Astrocyte (in vitro differentiated cells and primary cell): Measurements from ENCODE around the gene SHISA3. TPM values are rescaled to one million over a fixed set of nuclear protein-coding genes. Genes with fewer than 3 reads are reported as not detected.
A peak's percentile ranks its signal among the peaks of the same experiment; 100 is the strongest.

ENCODE experiments used
- DNase-seq: peaks from one replicate; pipeline ENCODE4 v3.0.0-alpha.2; 2010; ENCODE audit warnings: low read depth
- FAIRE-seq: peaks from 2 replicates; lab custom pipeline; 2011; peaks lifted over from hg19 to GRCh38; lab: Jason Lieb, UNC
- H2AFZ ChIP-seq: 2 replicates; pipeline ENCODE4 v1.6.0; 2012; ENCODE audit warnings: low read depth, low read length, inconsistent platforms
- H3K27ac ChIP-seq: 2 replicates; pipeline ENCODE4 v1.5.1; 2011; ENCODE audit warnings: low read depth, low read length, inconsistent platforms
- H3K27me3 ChIP-seq: 2 replicates; pipeline ENCODE4 v1.6.0; 2011; ENCODE audit warnings: low read length, inconsistent platforms; ENCODE audit not compliant: insufficient read depth
- H3K36me3 ChIP-seq: 2 replicates; pipeline ENCODE4 v1.5.1; 2011; ENCODE audit warnings: low read length, inconsistent platforms; ENCODE audit not compliant: insufficient read depth
- H3K4me1 ChIP-seq: 2 replicates; pipeline ENCODE4 v1.5.1; 2011; ENCODE audit warnings: low read length, inconsistent platforms; ENCODE audit not compliant: insufficient read depth
- H3K4me2 ChIP-seq: 2 replicates; pipeline ENCODE4 v1.6.0; 2012; ENCODE audit warnings: low read length, inconsistent platforms
- H3K4me3 ChIP-seq: 2 replicates; pipeline ENCODE4 v1.5.1; 2011; ENCODE audit warnings: low read depth, mild to moderate bottlenecking, low read length, inconsistent platforms; ENCODE audit not compliant: insufficient read depth
- H3K79me2 ChIP-seq: 2 replicates; pipeline ENCODE4 v1.6.0; 2012; ENCODE audit warnings: mild to moderate bottlenecking, low read length, inconsistent platforms; ENCODE audit not compliant: insufficient read depth
- H3K9ac ChIP-seq: 2 replicates; pipeline ENCODE4 v1.6.0; 2012; ENCODE audit warnings: mild to moderate bottlenecking, low read length, inconsistent platforms
- H3K9me3 ChIP-seq: 2 replicates; pipeline ENCODE4 v1.5.1; 2012; ENCODE audit warnings: low read depth, mild to moderate bottlenecking, low read length, inconsistent platforms; ENCODE audit not compliant: insufficient read depth
- H4K20me1 ChIP-seq: 2 replicates; pipeline ENCODE4 v1.6.0; 2012; ENCODE audit warnings: low read length, inconsistent platforms; ENCODE audit not compliant: insufficient read depth
- H3K27ac Mint-ChIP-seq: one replicate; pipeline ENCODE4 v1.8.0; 2021; ENCODE audit warnings: mild to moderate bottlenecking, mixed read lengths; ENCODE audit not compliant: unreplicated experiment
- H3K27me3 Mint-ChIP-seq: one replicate; pipeline ENCODE4 v1.8.0; 2021; ENCODE audit warnings: low read depth, mixed read lengths; ENCODE audit not compliant: unreplicated experiment
- H3K36me3 Mint-ChIP-seq: one replicate; pipeline ENCODE4 v1.8.0; 2021; ENCODE audit warnings: low read depth, mixed read lengths; ENCODE audit not compliant: unreplicated experiment
- H3K4me1 Mint-ChIP-seq: one replicate; pipeline ENCODE4 v1.8.0; 2021; ENCODE audit warnings: low read depth, mixed read lengths; ENCODE audit not compliant: unreplicated experiment
- H3K4me3 Mint-ChIP-seq: one replicate; pipeline ENCODE4 v1.8.0; 2021; ENCODE audit warnings: mild to moderate bottlenecking, moderate library complexity, mixed read lengths; ENCODE audit not compliant: unreplicated experiment
- H3K9me3 Mint-ChIP-seq: one replicate; pipeline ENCODE4 v1.8.0; 2021; ENCODE audit warnings: mild to moderate bottlenecking, mixed read lengths; ENCODE audit not compliant: unreplicated experiment
- EZH2 ChIP-seq: IDR thresholded peaks from 2 replicates; pipeline ENCODE4 v1.6.1; 2012; ENCODE audit warnings: mild to moderate bottlenecking, low read length, inconsistent platforms; ENCODE audit not compliant: insufficient read depth
- total RNA-seq: library from RNA; stranded (reverse); gene quantifications from 2 replicates; pipeline ENCODE4 v1.2.1, GENCODE V29; 2021
- TF ChIP-seq, protein P1 (sequence below): IDR thresholded peaks from 2 replicates; pipeline ENCODE4 v1.5.1; 2011; ENCODE audit warnings: low read depth, mild to moderate bottlenecking, inconsistent platforms, low read length, moderate library complexity; ENCODE audit not compliant: insufficient read depth

The SHISA3 gene
- total RNA-seq, 1 donor from 2014 or later: not detected

DNA sequence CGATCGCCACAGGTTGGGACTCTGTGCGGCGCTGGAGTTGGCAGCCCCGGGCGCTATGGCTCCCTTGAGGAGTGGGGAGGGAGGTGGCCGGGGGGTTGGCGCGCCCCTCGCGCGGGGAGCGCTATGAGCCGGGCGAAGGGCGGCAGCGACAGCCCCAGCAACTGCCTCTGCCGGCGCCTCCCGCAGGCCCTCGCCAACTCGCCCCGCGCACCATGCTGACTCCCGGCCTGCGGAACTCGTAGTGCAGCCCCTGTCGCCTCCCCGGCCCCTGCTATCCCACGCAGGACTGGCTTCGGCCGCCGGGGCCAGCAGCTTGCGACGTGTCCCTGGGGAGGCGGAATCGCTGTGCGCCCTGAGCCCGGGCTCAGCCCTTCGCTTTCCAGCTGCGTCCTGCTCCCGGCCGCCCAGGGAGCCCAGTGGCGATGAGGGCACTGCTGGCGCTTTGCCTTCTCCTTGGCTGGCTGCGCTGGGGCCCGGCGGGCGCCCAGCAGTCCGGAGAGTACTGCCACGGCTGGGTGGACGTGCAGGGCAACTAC, 415 bp downstream of the SHISA3 start:
- H2AFZ ChIP-seq: peak overlapping the region; percentile 83
- peak overlapping the region; percentile 86 for H3K4me2 ChIP-seq
- TF ChIP-seq, protein P1, sequence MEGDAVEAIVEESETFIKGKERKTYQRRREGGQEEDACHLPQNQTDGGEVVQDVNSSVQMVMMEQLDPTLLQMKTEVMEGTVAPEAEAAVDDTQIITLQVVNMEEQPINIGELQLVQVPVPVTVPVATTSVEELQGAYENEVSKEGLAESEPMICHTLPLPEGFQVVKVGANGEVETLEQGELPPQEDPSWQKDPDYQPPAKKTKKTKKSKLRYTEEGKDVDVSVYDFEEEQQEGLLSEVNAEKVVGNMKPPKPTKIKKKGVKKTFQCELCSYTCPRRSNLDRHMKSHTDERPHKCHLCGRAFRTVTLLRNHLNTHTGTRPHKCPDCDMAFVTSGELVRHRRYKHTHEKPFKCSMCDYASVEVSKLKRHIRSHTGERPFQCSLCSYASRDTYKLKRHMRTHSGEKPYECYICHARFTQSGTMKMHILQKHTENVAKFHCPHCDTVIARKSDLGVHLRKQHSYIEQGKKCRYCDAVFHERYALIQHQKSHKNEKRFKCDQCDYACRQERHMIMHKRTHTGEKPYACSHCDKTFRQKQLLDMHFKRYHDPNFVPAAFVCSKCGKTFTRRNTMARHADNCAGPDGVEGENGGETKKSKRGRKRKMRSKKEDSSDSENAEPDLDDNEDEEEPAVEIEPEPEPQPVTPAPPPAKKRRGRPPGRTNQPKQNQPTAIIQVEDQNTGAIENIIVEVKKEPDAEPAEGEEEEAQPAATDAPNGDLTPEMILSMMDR: no peak
- TF ChIP-seq EZH2: no peak
- H3K9me3 ChIP-seq: no peaks in the 10 kb centered on the region
- Mint-ChIP-seq H3K4me3 (peak overlapping the region; percentile 82), H3K4me1 (peaks cover 2% of the 10 kb centered on the region), H3K36me3 (no peaks in the 10 kb centered on the region), H3K9me3 (no peaks in the 10 kb centered on the region), H3K27ac (no peak overlapping the region), H3K27me3 (peaks cover 62% of the 10 kb centered on the region)
- peak overlapping the region; percentile 53 for H3K4me3 ChIP-seq
- H4K20me1 ChIP-seq: no peaks in the 10 kb centered on the region
- H3K27ac ChIP-seq: no peak overlapping the region
- peaks cover 18% of the 10 kb centered on the region for H3K4me1 ChIP-seq
- H3K9ac ChIP-seq: no peak overlapping the region
- H3K79me2 ChIP-seq: no peaks in the 10 kb centered on the region
- FAIRE-seq: no peak
- peaks cover 49% of the 10 kb centered on the region for H3K27me3 ChIP-seq
- DNase-seq: peak; percentile 12
- H3K36me3 ChIP-seq: no peaks in the 10 kb centered on the region

DNA sequence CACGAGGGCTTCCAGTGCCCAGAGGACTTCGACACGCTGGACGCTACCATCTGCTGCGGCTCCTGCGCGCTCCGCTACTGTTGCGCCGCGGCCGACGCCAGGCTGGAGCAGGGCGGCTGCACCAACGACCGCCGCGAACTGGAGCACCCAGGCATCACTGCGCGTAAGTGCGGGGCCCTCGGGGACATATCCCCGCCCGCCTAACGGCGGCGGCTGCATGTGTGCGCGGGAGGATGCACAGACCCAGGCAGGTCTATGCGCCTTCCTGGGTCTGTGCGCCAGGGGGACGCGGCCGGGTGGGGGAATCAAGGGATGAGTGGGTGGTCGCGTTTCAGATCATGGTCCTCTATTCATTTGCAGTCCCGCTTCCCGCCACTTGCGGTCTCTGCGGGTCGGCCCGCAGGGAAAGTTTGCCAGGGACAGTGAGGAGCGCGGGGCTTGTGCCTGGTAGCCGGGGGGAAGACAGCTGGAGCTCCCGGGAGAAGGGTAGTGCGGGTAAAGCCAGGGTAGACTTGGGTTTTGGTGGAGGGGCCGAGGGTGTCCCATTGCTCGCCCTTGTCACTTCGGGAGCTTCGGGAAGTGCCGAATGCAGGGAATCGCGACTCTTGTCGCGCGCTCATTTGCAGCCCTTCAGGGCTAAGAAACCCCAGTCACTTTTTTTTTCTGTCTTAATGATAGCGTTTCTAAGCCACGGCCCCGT, 1.0 kb downstream of the SHISA3 start:
- Histone ChIP-seq H3K4me1 (peaks cover 18% of the 10 kb centered on the region), H3K27ac (no peak overlapping the region), H3K27me3 (peaks cover 49% of the 10 kb centered on the region), H3K9ac (no peak overlapping the region), H2AFZ (peak overlapping the region; percentile 83), H3K36me3 (no peaks in the 10 kb centered on the region), H3K4me2 (peak overlapping the region; percentile 86), H3K9me3 (no peaks in the 10 kb centered on the region), H4K20me1 (no peaks in the 10 kb centered on the region), H3K79me2 (no peaks in the 10 kb centered on the region), H3K4me3 (peak overlapping the region; percentile 53)
- TF ChIP-seq EZH2: peak; percentile 48
- TF ChIP-seq, protein P1: no peak
- Mint-ChIP-seq H3K9me3 (no peaks in the 10 kb centered on the region), H3K36me3 (no peaks in the 10 kb centered on the region), H3K4me3 (peak overlapping the region; percentile 78), H3K4me1 (peaks cover 2% of the 10 kb centered on the region), H3K27ac (no peak overlapping the region), H3K27me3 (peaks cover 62% of the 10 kb centered on the region)
- DNase-seq (peak; percentile 17), FAIRE-seq (no peak)

DNA sequence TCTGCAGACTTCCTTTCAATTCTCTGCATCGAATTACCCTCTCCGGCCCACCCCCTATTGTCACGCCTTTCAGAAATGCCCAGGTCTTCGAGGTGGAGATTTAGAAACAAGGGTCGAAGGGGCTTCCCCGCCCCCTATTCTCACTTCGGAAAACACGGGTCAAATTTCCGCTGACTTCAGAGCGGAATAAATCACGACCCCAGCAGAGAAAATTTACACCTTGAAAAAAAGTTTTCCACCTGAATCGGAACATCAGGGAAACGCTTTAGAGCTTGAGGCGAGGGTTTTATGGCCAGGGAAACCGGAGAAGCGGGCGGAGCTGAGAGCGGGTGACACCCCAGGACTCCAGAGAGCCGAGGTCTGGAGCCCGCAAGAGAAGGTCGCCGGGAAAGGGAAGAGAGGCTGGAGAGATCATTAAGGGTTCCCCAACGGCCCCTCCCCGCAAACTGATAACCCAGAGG, 1.6 kb downstream of the SHISA3 start:
- Histone ChIP-seq H3K36me3 (no peaks in the 10 kb centered on the region), H3K4me2 (peak overlapping the region; percentile 86), H3K9me3 (no peaks in the 10 kb centered on the region), H3K79me2 (no peaks in the 10 kb centered on the region), H3K27me3 (peaks cover 49% of the 10 kb centered on the region), H2AFZ (peak overlapping the region; percentile 83), H3K4me1 (peaks cover 18% of the 10 kb centered on the region), H3K4me3 (peak overlapping the region; percentile 53), H4K20me1 (no peaks in the 10 kb centered on the region), H3K9ac (no peak overlapping the region), H3K27ac (no peak overlapping the region)
- DNase-seq (no peak), FAIRE-seq (no peak)
- no peaks in the 10 kb centered on the region for H3K36me3 Mint-ChIP-seq
- H3K27me3 Mint-ChIP-seq: peaks cover 64% of the 10 kb centered on the region
- no peaks in the 10 kb centered on the region for H3K9me3 Mint-ChIP-seq
- H3K4me1 Mint-ChIP-seq: peaks cover 2% of the 10 kb centered on the region
- H3K27ac Mint-ChIP-seq: no peak overlapping the region
- H3K4me3 Mint-ChIP-seq: peak overlapping the region; percentile 78
- TF ChIP-seq, protein P1: no peak
- TF ChIP-seq EZH2: no peak
